HG02642 (cell line): ENCODE measurements around the gene TMEM260.

Source experiments
- ATAC-seq: cut with Tn5 transposase; IDR thresholded peaks from one replicate; pipeline ENCODE4 v1.9.1; 2021; ENCODE audit warnings: mild to moderate bottlenecking; ENCODE audit not compliant: unreplicated experiment, poor library complexity

Gene TMEM260

GRCh38 chr14:56579345-56580220 lies at the start of gene TMEM260:
TSS of gene TMEM260 (plus strand) at chr14:56579798. CDS start at chr14:56579915, 117 bp downstream.
- peak; percentile 93 for ATAC-seq

- ATAC-seq, result no peak
Observed at GRCh38 chr14:56532546-56532945, 47.1 kb upstream of the TMEM260 start.

GRCh38 chr14:56534656-56535055 lies 44.9 kb upstream of the TMEM260 start:
- no peak for ATAC-seq

GRCh38 chr14:56539862-56540261 lies 39.7 kb upstream of the TMEM260 start:
- ATAC-seq, result no peak

GRCh38 chr14:56543436-56543835 lies 36.2 kb upstream of the TMEM260 start:
- no peak for ATAC-seq

- ATAC-seq, result no peak
Observed at GRCh38 chr14:56549721-56550120, 29.9 kb upstream of the TMEM260 start.

GRCh38 chr14:56552615-56553014 lies 27.0 kb upstream of the TMEM260 start:
- no peak for ATAC-seq

- no peak for ATAC-seq
Observed at GRCh38 chr14:56554301-56554700, 25.3 kb upstream of the TMEM260 start.

- no peak for ATAC-seq
Observed at GRCh38 chr14:56555921-56556570, 23.6 kb upstream of the TMEM260 start.

GRCh38 chr14:56559182-56559581 lies 20.4 kb upstream of the TMEM260 start:
- no peak for ATAC-seq

- ATAC-seq, result no peak
Observed at GRCh38 chr14:56561606-56562005, 18.0 kb upstream of the TMEM260 start.

GRCh38 chr14:56562883-56563282 lies 16.7 kb upstream of the TMEM260 start:
- ATAC-seq, result no peak

- ATAC-seq, result no peak
Observed at GRCh38 chr14:56569174-56569573, 10.4 kb upstream of the TMEM260 start.

GRCh38 chr14:56570295-56570694 lies 9.3 kb upstream of the TMEM260 start:
- no peak for ATAC-seq

- peak; percentile 2 for ATAC-seq
Observed at GRCh38 chr14:56580221-56580711, 668 bp downstream of the TMEM260 start.

GRCh38 chr14:56581041-56581727 lies 1.6 kb downstream of the TMEM260 start:
- ATAC-seq, result no peak

- no peak for ATAC-seq
Observed at GRCh38 chr14:56585461-56586084, 6.0 kb downstream of the TMEM260 start.

GRCh38 chr14:56587701-56588100 lies 8.1 kb downstream of the TMEM260 start:
- ATAC-seq, result no peak

- no peak for ATAC-seq
Observed at GRCh38 chr14:56590535-56590960, 10.9 kb downstream of the TMEM260 start.

- ATAC-seq, result no peak
Observed at GRCh38 chr14:56592746-56593544, 13.3 kb downstream of the TMEM260 start.
